ELF-1 (cell line): ENCODE data around the gene DNMT3L.
A peak's percentile ranks its signal among the peaks of the same experiment; 100 is the strongest.
"Not testable (repeated sequence)": the region's sequence is repeated elsewhere in the genome, so short reads cannot be mapped to it uniquely, and the experiment has no call there.

Source experiments
- DNase-seq: peaks from one replicate; pipeline ENCODE4 v3.0.0-alpha.2; 2016; ENCODE audit warnings: low read depth, low spot score

Gene DNMT3L

GRCh38 chr21:44295163-44295573 is 33.5 kb upstream of the DNMT3L start:
- DNase-seq, result peak; percentile 45

- no peak for DNase-seq
Observed at GRCh38 chr21:44294391-44295162, 32.9 kb upstream of the DNMT3L start.

- DNase-seq, result no peak
Observed at GRCh38 chr21:44293551-44294231, 32.0 kb upstream of the DNMT3L start.

DNA sequence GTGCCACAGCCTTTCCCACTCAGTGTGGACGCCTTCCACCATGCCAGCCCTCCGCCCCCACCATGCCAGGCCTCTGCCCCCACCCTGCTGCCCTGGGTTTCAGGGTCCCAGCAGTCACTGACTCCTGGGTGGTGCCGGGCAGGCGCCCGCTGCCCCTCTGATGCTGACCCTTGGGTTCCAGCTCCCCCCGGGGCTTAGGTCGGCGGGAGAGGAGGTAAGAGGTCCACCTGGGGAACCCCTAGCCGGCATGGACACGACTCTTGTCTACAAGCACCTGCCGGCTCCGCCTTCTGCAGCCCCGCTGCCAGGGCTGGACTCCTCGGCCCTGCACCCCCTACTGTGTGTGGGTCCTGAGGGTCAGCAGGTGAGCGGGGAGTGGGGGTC is 31.1 kb upstream of the DNMT3L start:
- DNase-seq, result no peak

- DNase-seq, result no peak
Observed at GRCh38 chr21:44291936-44292811, 30.5 kb upstream of the DNMT3L start.

DNA sequence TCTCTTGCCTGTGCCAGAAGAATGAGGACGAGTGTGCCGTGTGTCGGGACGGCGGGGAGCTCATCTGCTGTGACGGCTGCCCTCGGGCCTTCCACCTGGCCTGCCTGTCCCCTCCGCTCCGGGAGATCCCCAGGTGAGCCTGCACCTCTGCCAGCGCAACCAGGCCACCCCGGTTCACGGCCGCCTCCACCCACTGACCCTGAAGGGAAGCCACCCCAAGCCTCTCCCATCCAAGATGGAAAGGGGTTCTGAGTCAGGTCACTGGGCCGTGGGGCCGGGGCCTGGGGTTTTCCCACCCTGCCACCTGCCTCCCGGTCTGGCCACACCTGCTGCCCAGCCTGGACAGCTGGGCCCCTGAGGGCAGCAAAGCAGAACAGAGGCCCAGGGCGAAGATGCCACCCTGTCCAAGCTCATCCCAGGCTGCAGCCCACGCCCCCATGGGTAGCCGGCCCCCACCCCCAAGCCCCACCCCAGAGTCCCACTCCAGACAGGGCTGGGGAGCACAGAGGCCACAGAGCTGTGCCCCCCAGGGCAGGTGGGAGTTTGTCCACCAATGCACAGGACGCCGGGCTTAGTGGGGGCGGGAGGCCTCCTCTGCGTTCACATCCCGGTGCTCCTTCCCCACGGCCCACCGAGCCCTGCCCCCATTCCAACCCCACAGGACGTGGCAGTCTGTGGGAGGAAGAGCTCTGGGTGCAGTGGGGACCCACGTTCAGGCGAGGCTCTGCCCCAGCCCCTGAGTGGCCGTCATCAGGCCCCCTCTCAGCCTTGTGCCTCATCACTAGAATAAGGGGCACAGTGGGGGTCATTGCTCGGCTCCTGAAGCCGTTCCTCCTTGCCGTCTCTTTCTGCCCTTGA is 29.6 kb upstream of the DNMT3L start:
- DNase-seq, result no peak

GRCh38 chr21:44290327-44291077 is 28.8 kb upstream of the DNMT3L start:
- DNase-seq, result no peak

DNA sequence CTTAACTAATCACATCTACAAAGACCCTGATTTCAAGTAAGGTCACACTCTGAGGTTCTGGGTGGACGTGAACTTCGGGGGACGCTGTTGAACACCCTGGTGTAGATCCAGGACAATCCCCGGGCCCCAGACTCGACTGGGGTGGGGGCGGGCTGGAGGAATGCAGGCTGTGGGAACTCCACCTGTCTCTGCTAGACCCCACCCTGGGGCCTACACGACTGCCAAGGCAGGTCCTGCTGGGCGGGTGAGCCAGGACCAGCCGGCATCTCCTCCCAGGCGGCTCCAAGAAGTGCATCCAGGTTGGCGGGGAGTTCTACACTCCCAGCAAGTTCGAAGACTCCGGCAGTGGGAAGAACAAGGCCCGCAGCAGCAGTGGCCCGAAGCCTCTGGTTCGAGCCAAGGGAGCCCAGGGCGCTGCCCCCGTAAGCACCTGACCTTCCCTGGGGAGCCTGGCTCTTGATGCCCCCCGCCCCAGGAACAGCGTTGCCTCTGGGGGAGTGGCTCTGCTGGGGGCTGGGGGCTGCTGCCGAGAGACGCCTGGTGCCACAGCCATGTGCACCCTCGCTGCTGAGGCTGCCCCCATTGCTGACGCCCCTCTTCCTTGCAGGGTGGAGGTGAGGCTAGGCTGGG is 27.8 kb upstream of the DNMT3L start:
- DNase-seq, result no peak

- DNase-seq, result no peak
Observed at GRCh38 chr21:44288251-44289110, 26.8 kb upstream of the DNMT3L start.

DNA sequence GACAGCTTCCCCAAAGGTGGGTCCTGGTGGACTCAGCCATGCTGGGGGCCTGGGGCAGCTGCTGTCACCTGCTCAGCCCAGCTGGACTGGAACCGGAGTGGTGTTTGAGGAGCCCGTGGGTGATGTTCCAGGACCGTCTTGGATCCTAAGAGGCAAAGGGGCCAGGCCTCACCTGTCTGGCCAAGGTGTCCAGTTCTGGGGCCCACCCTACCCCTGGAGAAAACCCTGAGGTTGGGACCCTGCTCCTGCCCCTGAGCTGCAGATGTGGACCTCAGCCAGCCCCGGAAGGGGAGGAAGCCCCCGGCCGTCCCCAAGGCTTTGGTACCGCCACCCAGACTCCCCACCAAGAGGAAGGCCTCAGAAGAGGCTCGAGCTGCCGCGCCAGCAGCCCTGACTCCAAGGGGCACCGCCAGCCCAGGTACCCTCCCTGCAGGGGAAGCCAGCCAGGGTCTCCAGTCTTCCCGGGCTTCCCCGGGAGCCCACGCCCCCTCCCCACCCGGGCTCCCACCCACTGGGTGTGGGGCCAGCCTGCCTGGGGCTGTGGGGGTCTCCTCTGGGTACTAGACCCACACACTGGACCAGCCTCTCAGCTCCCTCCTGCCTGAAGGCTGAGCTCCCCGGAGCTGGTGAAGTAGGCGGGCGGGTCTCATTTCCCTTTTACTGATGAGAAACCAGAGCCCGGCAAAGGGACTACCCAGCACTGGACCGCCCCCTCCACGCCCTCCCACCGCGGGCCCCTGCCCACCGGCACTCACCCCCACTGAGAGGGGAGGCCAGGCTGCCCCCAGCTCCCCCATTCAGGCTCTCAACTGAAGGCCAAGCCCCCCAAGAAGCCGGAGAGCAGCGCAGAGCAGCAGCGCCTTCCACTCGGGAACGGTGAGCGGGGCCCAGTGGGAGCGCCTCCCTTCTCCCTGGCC is 25.3 kb upstream of the DNMT3L start:
- DNase-seq, result no peak

DNA sequence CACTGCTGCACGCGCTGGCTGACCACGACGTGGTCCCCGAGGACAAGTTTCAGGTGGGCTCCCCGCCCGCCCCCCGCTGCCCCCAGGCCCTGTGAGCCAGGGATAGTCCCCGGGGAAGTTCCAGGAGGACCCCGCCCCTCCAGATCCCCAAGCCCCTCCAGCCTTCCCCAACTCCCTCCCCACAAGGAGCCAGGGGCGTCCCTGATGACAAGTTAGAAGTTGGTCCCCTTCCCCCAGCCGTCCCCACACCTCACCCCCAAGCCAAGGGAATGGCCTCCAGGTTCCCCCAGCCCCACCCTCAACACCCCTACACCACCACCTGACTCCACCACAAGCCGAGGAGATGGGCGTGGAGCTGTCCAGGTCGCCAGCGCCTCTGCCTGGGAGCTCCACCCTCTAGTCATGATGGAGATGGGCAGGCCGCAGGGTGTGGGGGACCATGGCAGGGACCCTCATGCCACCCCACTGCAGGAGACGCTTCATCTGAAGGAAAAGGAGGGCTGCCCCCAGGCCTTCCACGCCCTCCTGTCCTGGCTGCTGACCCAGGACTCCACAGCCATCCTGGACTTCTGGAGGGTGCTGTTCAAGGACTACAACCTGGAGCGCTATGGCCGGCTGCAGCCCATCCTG is 24.5 kb upstream of the DNMT3L start:
- no peak for DNase-seq

DNA sequence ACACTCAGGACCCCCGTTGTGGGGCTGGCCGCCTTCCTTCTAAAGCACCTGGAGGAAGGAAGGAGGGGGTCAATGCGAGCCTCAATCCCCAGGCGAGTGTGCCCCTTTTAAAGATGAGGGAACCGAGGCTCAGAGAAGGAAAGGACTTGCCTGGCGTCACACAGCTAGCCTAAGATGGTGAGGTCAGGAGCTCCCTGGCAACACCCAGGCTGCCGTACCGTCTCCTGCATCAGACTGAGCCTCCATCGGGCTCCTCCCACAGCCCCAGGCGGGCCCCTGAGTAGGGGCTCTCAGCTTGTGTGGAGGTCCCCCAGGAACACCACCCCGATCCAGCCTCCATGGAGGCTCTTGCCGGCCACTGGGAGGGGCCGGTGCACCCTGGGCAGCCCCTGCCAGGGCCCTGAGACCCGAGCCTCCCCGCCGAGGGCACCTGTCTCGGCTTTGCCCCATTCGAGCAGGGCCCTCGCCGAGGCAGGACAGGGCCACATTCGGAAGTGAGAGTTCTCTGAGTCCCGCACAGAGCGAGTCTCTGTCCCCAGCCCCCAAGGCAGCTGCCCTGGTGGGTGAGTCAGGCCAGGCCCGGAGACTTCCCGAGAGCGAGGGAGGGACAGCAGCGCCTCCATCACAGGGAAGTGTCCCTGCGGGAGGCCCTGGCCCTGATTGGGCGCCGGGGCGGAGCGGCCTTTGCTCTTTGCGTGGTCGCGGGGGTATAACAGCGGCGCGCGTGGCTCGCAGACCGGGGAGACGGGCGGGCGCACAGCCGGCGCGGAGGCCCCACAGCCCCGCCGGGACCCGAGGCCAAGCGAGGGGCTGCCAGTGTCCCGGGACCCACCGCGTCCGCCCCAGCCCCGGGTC is 23.7 kb upstream of the DNMT3L start, which contains the start of gene AIRE:
Gene AIRE, plus strand, starts transcription at position 739 of the 855 bp plus-strand sequence. CDS start 131 bp downstream, outside the sequence.
- no peak for DNase-seq

DNA sequence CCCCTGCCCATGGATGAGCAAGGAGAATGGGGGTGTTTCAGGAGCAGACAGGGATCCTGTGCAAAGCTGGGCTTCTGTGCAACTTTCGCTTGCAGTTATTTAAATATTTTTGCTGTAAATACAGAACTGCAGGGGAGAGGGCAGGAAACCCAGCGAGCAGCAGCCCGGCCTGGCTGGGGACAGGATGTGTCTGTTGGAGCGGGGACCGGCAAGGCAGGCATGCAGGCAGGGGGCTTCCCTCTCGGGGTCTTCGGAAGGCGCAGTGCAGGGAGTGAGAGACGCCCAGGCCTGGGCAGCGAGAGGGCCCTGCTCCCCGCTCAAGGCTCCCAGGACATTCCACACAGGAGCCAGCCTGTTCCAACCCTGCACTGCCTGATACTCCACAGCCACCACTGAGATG is 22.3 kb upstream of the DNMT3L start:
- DNase-seq, result no peak

- DNase-seq, result not testable (repeated sequence)
Observed at GRCh38 chr21:44283211-44283785, 21.6 kb upstream of the DNMT3L start.

DNA sequence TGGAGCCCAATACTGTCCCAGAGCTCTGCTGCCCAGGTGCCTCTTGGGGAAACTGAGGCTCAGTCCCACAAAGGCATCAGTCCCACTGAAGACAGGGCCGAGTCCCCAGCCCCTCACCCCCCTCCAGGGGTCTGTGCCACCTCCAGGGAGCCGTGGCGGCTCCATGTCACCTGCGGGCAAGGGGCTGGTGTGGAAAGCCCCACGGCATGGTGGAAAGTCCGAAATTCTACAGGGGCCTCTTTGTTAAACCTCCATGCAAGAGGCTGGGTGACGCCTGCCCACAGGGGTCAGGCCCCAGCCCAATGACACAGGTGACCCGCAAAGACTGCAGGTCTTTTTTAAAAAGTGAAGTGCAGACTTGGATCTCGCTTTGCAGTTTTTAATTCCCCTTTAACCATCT is 20.7 kb upstream of the DNMT3L start:
- DNase-seq, result no peak

DNA sequence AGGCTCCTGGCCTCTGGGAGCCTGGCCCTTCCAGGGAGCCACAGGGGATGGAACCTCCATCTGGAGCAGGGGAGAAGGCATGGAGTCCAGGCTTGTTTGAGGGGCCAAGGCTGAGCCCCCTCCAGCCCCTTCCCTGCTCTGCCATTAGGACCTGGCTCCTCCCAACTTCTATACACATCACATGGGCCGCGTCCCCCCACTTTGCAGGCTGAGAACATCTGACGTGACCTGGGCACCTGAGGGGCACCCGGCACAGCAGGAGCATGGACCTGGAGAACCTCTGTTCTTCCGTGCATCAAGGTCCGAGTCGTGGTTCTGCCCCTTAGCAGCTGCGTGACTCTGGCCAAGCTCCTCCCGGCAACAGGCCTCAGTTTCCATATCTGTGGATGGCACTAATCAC is 20.1 kb upstream of the DNMT3L start:
- DNase-seq, result no peak
